ENCODE data around the gene SUMO3. TPM values are rescaled to one million over a fixed set of nuclear protein-coding genes. Genes with fewer than 3 reads are reported as not detected.

Gene SUMO3
- total RNA-seq, 1 experiment from 2014 or later = 81.7 TPM

DNA sequence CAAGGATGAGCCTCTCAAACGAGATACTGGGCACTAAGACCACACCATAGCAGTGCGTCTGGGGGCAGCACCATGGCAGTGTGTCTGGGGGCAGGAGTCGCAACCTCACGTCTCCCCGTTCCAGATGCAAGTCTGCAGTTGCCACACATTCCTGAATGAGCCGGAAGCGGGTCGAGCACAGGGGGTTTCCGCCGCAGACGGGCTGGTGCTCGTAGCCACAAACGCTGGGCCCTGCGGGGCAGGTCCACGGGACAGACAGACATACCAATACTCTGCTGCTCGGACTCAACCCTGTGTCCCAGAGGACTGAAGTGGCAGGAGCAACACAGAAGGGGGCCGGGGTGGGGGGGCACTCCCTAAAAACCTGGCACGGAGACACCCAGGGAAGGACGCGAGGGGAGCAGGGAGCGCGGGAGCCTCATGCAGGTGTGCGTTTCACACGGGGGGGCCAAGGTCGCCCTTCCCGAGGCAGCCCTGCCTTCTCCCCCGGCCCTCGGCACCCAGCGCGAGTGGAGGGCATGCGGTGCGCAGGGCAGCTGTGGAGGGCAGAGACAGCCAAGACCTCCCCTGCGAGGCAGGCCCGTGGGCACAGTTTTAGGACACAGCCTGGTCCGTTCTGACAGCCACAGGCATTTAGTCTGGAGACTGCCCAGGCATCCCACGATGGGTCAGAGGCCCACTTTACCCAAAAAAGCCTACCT lies 31.1 kb upstream of the SUMO3 start:
- TF ChIP-seq CREM (CRISPR knock-in tag; IDR thresholded peaks at IDR 0.05) = no peak
- TF ChIP-seq CBFB (CRISPR knock-in tag; IDR thresholded peaks at IDR 0.05; ENCODE audit: low read depth) = no peak
- TF ChIP-seq MXD4 (CRISPR knock-in tag; IDR thresholded peaks at IDR 0.05; ENCODE audit: borderline replicate concordance) = no peak
- TF ChIP-seq NFE2L1 (CRISPR knock-in tag; IDR thresholded peaks at IDR 0.05) = no peak
- TF ChIP-seq, protein P1, sequence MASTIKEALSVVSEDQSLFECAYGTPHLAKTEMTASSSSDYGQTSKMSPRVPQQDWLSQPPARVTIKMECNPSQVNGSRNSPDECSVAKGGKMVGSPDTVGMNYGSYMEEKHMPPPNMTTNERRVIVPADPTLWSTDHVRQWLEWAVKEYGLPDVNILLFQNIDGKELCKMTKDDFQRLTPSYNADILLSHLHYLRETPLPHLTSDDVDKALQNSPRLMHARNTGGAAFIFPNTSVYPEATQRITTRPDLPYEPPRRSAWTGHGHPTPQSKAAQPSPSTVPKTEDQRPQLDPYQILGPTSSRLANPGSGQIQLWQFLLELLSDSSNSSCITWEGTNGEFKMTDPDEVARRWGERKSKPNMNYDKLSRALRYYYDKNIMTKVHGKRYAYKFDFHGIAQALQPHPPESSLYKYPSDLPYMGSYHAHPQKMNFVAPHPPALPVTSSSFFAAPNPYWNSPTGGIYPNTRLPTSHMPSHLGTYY (CRISPR knock-in tag; IDR thresholded peaks at IDR 0.05) = no peak
- no peak for TF ChIP-seq NFYB (CRISPR knock-in tag; conservative IDR thresholded peaks at IDR 0.05; ENCODE audit: low read depth)
- no peak for TF ChIP-seq NR1H2 (CRISPR knock-in tag; IDR thresholded peaks at IDR 0.05)
- TF ChIP-seq PRRX2 (CRISPR knock-in tag; IDR thresholded peaks at IDR 0.05) = no peak
- TF ChIP-seq RORB (CRISPR knock-in tag; IDR thresholded peaks at IDR 0.05) = no peak
- no peak for TF ChIP-seq KAT7 (CRISPR knock-in tag; IDR thresholded peaks at IDR 0.05; ENCODE audit: borderline replicate concordance)
- TF ChIP-seq, protein P2, sequence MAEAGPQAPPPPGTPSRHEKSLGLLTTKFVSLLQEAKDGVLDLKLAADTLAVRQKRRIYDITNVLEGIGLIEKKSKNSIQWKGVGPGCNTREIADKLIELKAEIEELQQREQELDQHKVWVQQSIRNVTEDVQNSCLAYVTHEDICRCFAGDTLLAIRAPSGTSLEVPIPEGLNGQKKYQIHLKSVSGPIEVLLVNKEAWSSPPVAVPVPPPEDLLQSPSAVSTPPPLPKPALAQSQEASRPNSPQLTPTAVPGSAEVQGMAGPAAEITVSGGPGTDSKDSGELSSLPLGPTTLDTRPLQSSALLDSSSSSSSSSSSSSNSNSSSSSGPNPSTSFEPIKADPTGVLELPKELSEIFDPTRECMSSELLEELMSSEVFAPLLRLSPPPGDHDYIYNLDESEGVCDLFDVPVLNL (CRISPR knock-in tag; IDR thresholded peaks at IDR 0.05; ENCODE audit: borderline replicate concordance, low read depth) = no peak
- no peak for TF ChIP-seq ZNF138 (CRISPR knock-in tag; conservative IDR thresholded peaks at IDR 0.05)
- TF ChIP-seq, protein P3, sequence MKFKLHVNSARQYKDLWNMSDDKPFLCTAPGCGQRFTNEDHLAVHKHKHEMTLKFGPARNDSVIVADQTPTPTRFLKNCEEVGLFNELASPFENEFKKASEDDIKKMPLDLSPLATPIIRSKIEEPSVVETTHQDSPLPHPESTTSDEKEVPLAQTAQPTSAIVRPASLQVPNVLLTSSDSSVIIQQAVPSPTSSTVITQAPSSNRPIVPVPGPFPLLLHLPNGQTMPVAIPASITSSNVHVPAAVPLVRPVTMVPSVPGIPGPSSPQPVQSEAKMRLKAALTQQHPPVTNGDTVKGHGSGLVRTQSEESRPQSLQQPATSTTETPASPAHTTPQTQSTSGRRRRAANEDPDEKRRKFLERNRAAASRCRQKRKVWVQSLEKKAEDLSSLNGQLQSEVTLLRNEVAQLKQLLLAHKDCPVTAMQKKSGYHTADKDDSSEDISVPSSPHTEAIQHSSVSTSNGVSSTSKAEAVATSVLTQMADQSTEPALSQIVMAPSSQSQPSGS (CRISPR knock-in tag; IDR thresholded peaks at IDR 0.05; ENCODE audit: borderline replicate concordance, low read depth) = no peak
- no peak for TF ChIP-seq TEAD1 (CRISPR knock-in tag; IDR thresholded peaks at IDR 0.05)
- TF ChIP-seq SOX15 (CRISPR knock-in tag; IDR thresholded peaks at IDR 0.05) = no peak
- no peak for TF ChIP-seq ZNF416 (CRISPR knock-in tag; IDR thresholded peaks at IDR 0.05)
- TF ChIP-seq, protein P4, sequence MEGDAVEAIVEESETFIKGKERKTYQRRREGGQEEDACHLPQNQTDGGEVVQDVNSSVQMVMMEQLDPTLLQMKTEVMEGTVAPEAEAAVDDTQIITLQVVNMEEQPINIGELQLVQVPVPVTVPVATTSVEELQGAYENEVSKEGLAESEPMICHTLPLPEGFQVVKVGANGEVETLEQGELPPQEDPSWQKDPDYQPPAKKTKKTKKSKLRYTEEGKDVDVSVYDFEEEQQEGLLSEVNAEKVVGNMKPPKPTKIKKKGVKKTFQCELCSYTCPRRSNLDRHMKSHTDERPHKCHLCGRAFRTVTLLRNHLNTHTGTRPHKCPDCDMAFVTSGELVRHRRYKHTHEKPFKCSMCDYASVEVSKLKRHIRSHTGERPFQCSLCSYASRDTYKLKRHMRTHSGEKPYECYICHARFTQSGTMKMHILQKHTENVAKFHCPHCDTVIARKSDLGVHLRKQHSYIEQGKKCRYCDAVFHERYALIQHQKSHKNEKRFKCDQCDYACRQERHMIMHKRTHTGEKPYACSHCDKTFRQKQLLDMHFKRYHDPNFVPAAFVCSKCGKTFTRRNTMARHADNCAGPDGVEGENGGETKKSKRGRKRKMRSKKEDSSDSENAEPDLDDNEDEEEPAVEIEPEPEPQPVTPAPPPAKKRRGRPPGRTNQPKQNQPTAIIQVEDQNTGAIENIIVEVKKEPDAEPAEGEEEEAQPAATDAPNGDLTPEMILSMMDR (IDR thresholded peaks at IDR 0.05) = no peak
- no peak for TF ChIP-seq GABPB1 (CRISPR knock-in tag; IDR thresholded peaks at IDR 0.05)
- DNase-seq (ENCODE audit: low spot score) (no peak), ATAC-seq (no peak)
- ChIA-PET CTCF (no interaction called here), POLR2A (no interaction called here)
- Mint-ChIP-seq H3K27me3 (ENCODE audit: low read depth) (no peaks in the 10 kb centered on the region), H3K36me3 (peaks cover 34% of the 10 kb centered on the region), H3K27ac (no peak overlapping the region), H3K4me3 (no peak overlapping the region), H3K9me3 (no peaks in the 10 kb centered on the region), H3K4me1 (peaks cover 13% of the 10 kb centered on the region)

DNA sequence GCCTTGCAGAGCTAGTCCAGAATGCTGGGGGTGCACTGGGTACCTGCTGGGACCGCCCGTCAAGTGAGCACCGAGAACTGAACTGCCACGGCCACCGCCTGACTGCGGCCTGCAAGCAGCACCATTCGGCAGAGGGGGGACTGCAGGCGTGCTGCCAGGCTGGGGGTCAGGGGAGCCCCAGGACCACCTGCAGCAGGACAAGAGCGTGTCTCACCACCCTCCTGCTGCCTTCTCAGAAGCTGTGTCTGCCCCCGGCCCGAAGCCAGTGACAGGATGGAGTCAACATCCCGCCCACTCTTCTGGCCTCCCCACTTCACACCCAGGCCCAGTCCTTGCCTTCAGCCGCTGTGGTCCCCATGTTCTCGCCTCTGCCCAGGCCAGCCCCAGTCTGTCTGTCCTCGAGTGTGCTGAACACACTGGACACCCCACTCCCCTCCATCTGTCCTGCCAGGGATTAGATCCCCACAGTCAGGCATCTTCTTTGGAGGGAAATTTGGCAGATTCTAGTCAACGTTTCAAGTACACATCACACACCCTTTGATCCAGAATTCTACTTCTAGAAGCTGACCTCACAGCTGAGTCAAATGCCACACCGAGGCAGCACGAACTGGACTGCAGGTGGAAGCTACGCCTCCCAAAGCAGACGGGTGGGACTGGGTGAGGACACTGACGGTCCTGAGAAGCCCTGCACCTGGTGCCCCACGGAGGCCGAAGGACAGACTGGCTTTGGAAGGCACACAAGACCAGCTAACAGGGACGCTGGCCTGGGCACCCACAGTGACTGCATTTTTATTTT lies 29.6 kb upstream of the SUMO3 start:
- CTCF ChIA-PET = no interaction called here
- TF ChIP-seq SOX15 (CRISPR knock-in tag; IDR thresholded peaks at IDR 0.05) (no peak), PRRX2 (CRISPR knock-in tag; IDR thresholded peaks at IDR 0.05) (no peak), ZNF671 (CRISPR knock-in tag; IDR thresholded peaks at IDR 0.05) (no peak), MYBL2 (CRISPR knock-in tag; IDR thresholded peaks at IDR 0.05) (no peak), MXD4 (CRISPR knock-in tag; IDR thresholded peaks at IDR 0.05; ENCODE audit: borderline replicate concordance) (no peak), ETV6 (CRISPR knock-in tag; IDR thresholded peaks at IDR 0.05) (no peak), CREM (CRISPR knock-in tag; IDR thresholded peaks at IDR 0.05) (no peak), NFYB (CRISPR knock-in tag; conservative IDR thresholded peaks at IDR 0.05; ENCODE audit: low read depth) (no peak), KAT7 (CRISPR knock-in tag; IDR thresholded peaks at IDR 0.05; ENCODE audit: borderline replicate concordance) (no peak)
- TF ChIP-seq, protein P5, sequence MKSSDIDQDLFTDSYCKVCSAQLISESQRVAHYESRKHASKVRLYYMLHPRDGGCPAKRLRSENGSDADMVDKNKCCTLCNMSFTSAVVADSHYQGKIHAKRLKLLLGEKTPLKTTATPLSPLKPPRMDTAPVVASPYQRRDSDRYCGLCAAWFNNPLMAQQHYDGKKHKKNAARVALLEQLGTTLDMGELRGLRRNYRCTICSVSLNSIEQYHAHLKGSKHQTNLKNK (CRISPR knock-in tag; IDR thresholded peaks at IDR 0.05) = no peak
- TF ChIP-seq, protein P6, sequence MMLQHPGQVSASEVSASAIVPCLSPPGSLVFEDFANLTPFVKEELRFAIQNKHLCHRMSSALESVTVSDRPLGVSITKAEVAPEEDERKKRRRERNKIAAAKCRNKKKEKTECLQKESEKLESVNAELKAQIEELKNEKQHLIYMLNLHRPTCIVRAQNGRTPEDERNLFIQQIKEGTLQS (CRISPR knock-in tag; conservative IDR thresholded peaks at IDR 0.05) = no peak
- TF ChIP-seq, protein P7, sequence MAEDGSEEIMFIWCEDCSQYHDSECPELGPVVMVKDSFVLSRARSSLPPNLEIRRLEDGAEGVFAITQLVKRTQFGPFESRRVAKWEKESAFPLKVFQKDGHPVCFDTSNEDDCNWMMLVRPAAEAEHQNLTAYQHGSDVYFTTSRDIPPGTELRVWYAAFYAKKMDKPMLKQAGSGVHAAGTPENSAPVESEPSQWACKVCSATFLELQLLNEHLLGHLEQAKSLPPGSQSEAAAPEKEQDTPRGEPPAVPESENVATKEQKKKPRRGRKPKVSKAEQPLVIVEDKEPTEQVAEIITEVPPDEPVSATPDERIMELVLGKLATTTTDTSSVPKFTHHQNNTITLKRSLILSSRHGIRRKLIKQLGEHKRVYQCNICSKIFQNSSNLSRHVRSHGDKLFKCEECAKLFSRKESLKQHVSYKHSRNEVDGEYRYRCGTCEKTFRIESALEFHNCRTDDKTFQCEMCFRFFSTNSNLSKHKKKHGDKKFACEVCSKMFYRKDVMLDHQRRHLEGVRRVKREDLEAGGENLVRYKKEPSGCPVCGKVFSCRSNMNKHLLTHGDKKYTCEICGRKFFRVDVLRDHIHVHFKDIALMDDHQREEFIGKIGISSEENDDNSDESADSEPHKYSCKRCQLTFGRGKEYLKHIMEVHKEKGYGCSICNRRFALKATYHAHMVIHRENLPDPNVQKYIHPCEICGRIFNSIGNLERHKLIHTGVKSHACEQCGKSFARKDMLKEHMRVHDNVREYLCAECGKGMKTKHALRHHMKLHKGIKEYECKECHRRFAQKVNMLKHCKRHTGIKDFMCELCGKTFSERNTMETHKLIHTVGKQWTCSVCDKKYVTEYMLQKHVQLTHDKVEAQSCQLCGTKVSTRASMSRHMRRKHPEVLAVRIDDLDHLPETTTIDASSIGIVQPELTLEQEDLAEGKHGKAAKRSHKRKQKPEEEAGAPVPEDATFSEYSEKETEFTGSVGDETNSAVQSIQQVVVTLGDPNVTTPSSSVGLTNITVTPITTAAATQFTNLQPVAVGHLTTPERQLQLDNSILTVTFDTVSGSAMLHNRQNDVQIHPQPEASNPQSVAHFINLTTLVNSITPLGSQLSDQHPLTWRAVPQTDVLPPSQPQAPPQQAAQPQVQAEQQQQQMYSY (CRISPR knock-in tag; IDR thresholded peaks at IDR 0.05) = no peak

More for the DNA sequence above, 29.6 kb upstream of the SUMO3 start:
- DNase-seq (ENCODE audit: low spot score) = no peak
- POLR2A ChIA-PET = no interaction called here
- H3K9me3 Mint-ChIP-seq = no peaks in the 10 kb centered on the region
- peaks cover 13% of the 10 kb centered on the region for H3K4me1 Mint-ChIP-seq
- H3K27ac Mint-ChIP-seq = no peak overlapping the region
- no peak for ATAC-seq
- no peaks in the 10 kb centered on the region for H3K27me3 Mint-ChIP-seq (ENCODE audit: low read depth)
- H3K4me3 Mint-ChIP-seq = no peak overlapping the region
- H3K36me3 Mint-ChIP-seq = peaks cover 32% of the 10 kb centered on the region
